PFSK-1 (cell line): ENCODE measurements around the gene PTPRN.

Experiments used
- FOXP2 ChIP-seq: optimal IDR thresholded peaks from 2 replicates; pipeline ENCODE3; 2011; ENCODE audit warnings: borderline replicate concordance, control low read depth, inconsistent platforms; ENCODE audit not compliant: insufficient read depth; ENCODE audit errors: extremely low read length, extremely low read depth
- POLR2AphosphoS5 ChIP-seq: IDR thresholded peaks from 2 replicates; pipeline ENCODE4 v1.6.1; 2012; ENCODE audit warnings: low read depth, mild to moderate bottlenecking, control low read depth, low read length, moderate library complexity
- REST ChIP-seq, 2 experiments: IDR thresholded peaks; 2 replicates each; pipeline versions ENCODE4 v1.6.1 to v1.8.0; 2011 to 2012; ENCODE audit warnings: low read depth in 2 of 2, low read length in 2 of 2, control low read depth in 1 of 2, inconsistent platforms in 1 of 2, mild to moderate bottlenecking in 1 of 2, moderate library complexity in 1 of 2; ENCODE audit not compliant: insufficient read depth in 1 of 2
- SIN3A ChIP-seq: IDR thresholded peaks from 2 replicates; pipeline ENCODE4 v1.6.1; 2012; ENCODE audit warnings: mild to moderate bottlenecking, low read length, moderate library complexity, borderline replicate concordance; ENCODE audit not compliant: insufficient read depth
- TAF1 ChIP-seq: IDR thresholded peaks from 2 replicates; pipeline ENCODE4 v1.6.1; 2012; ENCODE audit warnings: low read length, control low read depth, borderline replicate concordance; ENCODE audit not compliant: insufficient read depth

PTPRN gene

GRCh38 chr2:219306047-219306446 is 3.2 kb downstream of the PTPRN start:
- TF ChIP-seq SIN3A (no peak), FOXP2 (no peak), POLR2AphosphoS5 (no peak), REST (IDR thresholded peaks at IDR 0.05; ENCODE audit: insufficient read depth in 1 of 2, low read depth in 2 of 2, low read length in 2 of 2) (no peak), TAF1 (no peak)

- TF ChIP-seq REST (IDR thresholded peaks at IDR 0.05; ENCODE audit: insufficient read depth in 1 of 2, low read depth in 2 of 2, low read length in 2 of 2) (no peak), POLR2AphosphoS5 (no peak), TAF1 (no peak), SIN3A (no peak), FOXP2 (no peak)
These were observed 5.0 kb downstream of the PTPRN start for GRCh38 chr2:219304223-219304622.

- TF ChIP-seq TAF1 (no peak), POLR2AphosphoS5 (no peak), FOXP2 (no peak), REST (IDR thresholded peaks at IDR 0.05; ENCODE audit: insufficient read depth in 1 of 2, low read depth in 2 of 2, low read length in 2 of 2) (no peak), SIN3A (no peak)
These were observed 6.7 kb downstream of the PTPRN start for GRCh38 chr2:219302412-219302968.

- TF ChIP-seq TAF1: no peak
- no peak for TF ChIP-seq SIN3A
- no peak for TF ChIP-seq POLR2AphosphoS5
- no peak for TF ChIP-seq REST (IDR thresholded peaks at IDR 0.05; ENCODE audit: insufficient read depth in 1 of 2, low read depth in 2 of 2, low read length in 2 of 2)
- no peak for TF ChIP-seq FOXP2
These were observed 9.2 kb downstream of the PTPRN start for GRCh38 chr2:219300022-219300421.

- TF ChIP-seq REST (IDR thresholded peaks at IDR 0.05; ENCODE audit: insufficient read depth in 1 of 2, low read depth in 2 of 2, low read length in 2 of 2): no peak
- no peak for TF ChIP-seq POLR2AphosphoS5
- no peak for TF ChIP-seq FOXP2
These were observed 9.8 kb downstream of the PTPRN start for GRCh38 chr2:219299372-219299760.
